HG02970 (cell line): ENCODE results near the gene TTC23.

Experiments used
- ATAC-seq: cut with Tn5 transposase; IDR thresholded peaks from one replicate; pipeline ENCODE4 v1.9.1; 2021; ENCODE audit warnings: mild to moderate bottlenecking, moderate library complexity, moderate number of reproducible peaks; ENCODE audit not compliant: unreplicated experiment, low FRiP score

The TTC23 gene

GRCh38 chr15:99168601-99169580 is 80.5 kb downstream of the TTC23 start:
- ATAC-seq, result no peak

GRCh38 chr15:99167640-99168039 is 81.7 kb downstream of the TTC23 start:
- ATAC-seq, result no peak

GRCh38 chr15:99167201-99167600 is 82.2 kb downstream of the TTC23 start:
- no peak for ATAC-seq

DNA sequence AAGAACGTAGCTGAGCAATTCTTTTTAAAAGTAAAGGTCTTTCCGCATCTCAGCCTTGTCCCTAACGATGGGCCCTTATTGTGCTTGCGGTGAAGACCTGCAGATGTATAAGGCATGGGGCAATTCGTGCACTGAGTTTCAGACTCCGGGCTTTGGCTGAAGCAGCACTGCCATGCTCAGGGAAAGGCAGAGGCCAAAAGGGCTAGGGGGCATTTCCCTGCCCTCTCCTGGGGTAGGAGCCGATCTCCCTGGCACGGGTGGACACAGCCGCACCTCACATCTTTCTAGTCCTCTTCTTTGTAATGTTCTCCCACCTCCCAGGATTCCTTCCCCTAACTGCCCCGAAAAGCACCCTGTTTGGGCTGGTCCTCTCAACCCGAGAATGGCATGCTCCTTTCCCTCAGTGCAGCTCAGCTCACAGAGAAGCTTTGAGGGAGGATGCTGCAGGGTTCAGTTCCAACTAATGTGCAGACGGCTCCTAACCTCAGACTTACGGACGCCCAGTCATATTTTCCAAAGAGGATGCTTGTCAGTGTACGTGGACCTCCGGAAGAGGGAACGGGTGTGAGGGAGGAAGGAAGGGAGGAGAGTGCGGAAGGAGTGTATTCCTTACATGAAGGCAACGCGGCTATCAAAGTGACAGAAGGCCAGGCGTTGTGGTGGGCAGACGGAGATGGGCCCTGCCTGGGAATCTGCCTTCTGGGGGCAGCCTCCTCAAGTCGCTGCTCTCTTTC is 83.3 kb downstream of the TTC23 start:
- ATAC-seq, result no peak

GRCh38 chr15:99165020-99165790 is 84.2 kb downstream of the TTC23 start:
- no peak for ATAC-seq

- ATAC-seq, result no peak
These were observed 85.3 kb downstream of the TTC23 start for GRCh38 chr15:99164119-99164518.

- ATAC-seq, result no peak
These were observed 85.9 kb downstream of the TTC23 start for GRCh38 chr15:99163271-99164062.

DNA sequence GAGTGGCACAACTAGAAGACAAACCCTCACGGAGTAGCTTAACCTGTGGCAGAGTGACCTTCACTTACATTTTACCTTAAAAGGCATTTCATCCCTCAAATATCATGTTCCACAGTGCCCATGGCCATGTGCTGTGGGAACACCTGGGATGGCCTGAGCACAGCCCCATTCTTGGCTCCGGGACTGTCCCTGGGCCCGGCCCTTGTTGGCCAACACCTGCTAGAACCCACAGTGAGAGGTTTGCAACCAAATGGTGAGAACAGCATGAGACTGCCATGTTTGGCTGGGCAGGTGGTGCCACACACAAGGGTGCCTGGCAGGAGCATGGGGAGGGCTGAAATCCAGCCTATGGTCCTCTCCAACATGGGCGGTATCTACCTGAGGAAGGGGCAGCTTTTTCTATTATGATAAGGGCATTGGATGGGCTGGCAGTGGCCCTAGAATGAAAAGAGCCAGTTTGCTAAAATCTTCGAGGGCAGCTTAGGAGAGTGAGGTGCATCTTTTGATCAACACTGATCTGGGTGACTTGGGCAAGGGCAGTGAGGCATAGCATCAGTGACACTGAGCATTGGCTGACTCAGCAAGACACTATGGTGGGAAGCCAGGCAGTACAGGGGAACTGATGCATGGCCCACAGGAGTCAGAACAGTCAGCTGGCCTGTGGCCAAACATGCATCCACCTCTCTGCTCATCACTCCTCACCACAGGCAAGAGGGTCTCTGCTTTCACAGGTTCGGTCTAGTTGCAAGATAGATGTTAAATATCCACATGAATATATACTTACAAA is 90.6 kb downstream of the TTC23 start:
- ATAC-seq, result no peak

- no peak for ATAC-seq
These were observed 91.9 kb downstream of the TTC23 start for GRCh38 chr15:99157456-99157855.

GRCh38 chr15:99155961-99156443 is 93.4 kb downstream of the TTC23 start:
- no peak for ATAC-seq

DNA sequence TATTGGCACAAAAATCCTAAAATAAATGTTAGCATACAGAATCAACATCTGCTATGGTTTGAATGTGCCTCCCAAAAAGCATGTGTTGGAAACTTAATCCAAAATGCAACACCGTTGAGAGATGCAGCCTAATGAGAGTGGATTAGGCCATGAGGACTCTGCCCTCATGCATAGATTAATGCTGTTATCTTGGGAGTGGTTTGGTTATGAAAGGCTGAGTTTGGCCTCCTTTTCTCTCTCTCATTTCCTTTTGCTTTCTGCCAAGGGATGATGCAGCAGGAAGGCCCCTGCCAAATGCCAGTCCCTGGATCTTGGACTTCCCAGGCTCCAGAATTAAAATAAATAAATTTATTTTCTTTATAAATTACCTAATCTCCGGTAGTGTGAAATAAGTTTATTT is 95.1 kb downstream of the TTC23 start:
- ATAC-seq, result no peak

GRCh38 chr15:99153026-99153535 is 96.3 kb downstream of the TTC23 start:
- ATAC-seq, result no peak

- ATAC-seq, result no peak
These were observed 98.2 kb downstream of the TTC23 start for GRCh38 chr15:99151156-99151555.

- ATAC-seq, result no peak
These were observed 100.0 kb downstream of the TTC23 start for GRCh38 chr15:99149366-99149765.

DNA sequence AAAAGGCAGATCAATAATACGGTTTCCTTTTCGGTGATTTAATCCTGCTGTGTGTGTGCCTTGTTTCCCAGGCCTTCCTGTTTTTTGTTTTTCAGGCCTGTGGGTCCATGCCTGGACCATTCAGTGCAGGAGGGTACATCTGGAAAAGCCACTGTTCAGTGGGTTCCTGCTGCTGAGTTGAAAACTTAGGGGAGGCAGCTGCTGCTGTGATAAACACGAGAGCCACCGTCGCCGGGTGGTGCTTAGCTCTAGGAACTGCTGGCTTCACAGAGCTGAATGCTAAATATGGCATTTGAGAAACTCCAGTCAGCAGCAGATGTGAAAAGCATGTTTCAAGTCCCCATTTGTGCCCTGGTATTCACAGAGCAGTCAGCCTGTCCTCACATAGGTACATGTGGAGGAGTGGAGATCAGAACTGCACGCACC is 100.5 kb downstream of the TTC23 start:
- no peak for ATAC-seq

- ATAC-seq, result no peak
These were observed 102.7 kb downstream of the TTC23 start for GRCh38 chr15:99146661-99147060.

DNA sequence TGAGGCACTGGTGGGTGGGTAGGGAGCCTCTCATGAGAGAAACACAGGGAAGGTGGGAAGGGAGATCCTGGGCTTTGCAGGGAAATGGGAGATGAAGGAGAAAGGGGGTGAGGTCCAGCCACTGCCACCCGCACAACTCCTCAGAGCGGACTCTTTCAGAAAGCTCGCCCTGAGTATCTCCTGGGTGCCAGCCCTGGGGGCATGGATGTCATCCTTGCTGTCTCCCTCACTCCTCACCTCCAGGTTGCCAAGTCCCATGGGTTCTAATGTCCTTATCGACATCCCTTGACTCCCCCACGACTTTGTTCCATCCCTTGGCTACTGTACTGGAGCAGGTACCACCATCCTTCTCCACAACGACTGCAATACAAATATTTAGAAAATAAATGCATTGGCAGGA is 103.6 kb downstream of the TTC23 start:
- no peak for ATAC-seq

- ATAC-seq, result no peak
These were observed 104.4 kb downstream of the TTC23 start for GRCh38 chr15:99145005-99145404.
